Natural killer cell (primary cell): ENCODE results near the gene DPYD. TPM values are rescaled to one million over a fixed set of nuclear protein-coding genes. Genes with fewer than 3 reads are reported as not detected.

Experiments
- ATAC-seq, 3 donors: fragments of 150-1000 bp in 2 of 3; fragments of 200-7000 bp in 1 of 3; cut with Tn5 transposase; 1 replicate in 1 of 3; 2 replicates in 2 of 3; pipeline ENCODE4 v1.10.0; 2021; ENCODE audit warnings: mild to moderate bottlenecking in 2 of 3, moderate library complexity in 2 of 3
- DNase-seq, 2 donors: peaks; one replicate each; pipeline versions ENCODE4 v3.0.0 to v3.0.0-alpha.2; 2013 to 2021; ENCODE audit warnings: mixed read lengths in 1 of 2
- H3K27ac ChIP-seq: one replicate; pipeline ENCODE4 v1.5.1; 2013; ENCODE audit warnings: mild to moderate bottlenecking, low read length
- H3K27me3 ChIP-seq: one replicate; pipeline ENCODE4 v1.6.1; 2013; ENCODE audit warnings: low read length; ENCODE audit not compliant: control insufficient read depth, insufficient read depth
- H3K36me3 ChIP-seq: one replicate; pipeline ENCODE4 v1.6.1; 2013; ENCODE audit warnings: low read length; ENCODE audit not compliant: control insufficient read depth, insufficient read depth
- H3K4me1 ChIP-seq: one replicate; pipeline ENCODE4 v1.6.1; 2013; ENCODE audit warnings: low read length; ENCODE audit not compliant: control insufficient read depth, insufficient read depth
- H3K4me3 ChIP-seq: one replicate; pipeline ENCODE4 v1.5.1; 2013; ENCODE audit warnings: low read length
- H3K9me3 ChIP-seq: one replicate; pipeline ENCODE4 v1.6.1; 2013; ENCODE audit warnings: low read length; ENCODE audit not compliant: control insufficient read depth, insufficient read depth
- H3K27ac Mint-ChIP-seq, 2 donors: one replicate each; pipeline ENCODE4 v1.8.0; 2022; ENCODE audit warnings: mild to moderate bottlenecking in 2 of 2, mixed read lengths in 2 of 2, moderate library complexity in 1 of 2
- H3K27me3 Mint-ChIP-seq, 2 donors: one replicate each; pipeline ENCODE4 v1.8.0; 2022; ENCODE audit warnings: low read depth in 2 of 2, mixed read lengths in 2 of 2
- H3K36me3 Mint-ChIP-seq: one replicate; pipeline ENCODE4 v1.8.0; 2022; ENCODE audit warnings: mixed read lengths
- H3K4me1 Mint-ChIP-seq, 2 donors: one replicate each; pipeline ENCODE4 v1.8.0; 2022; ENCODE audit warnings: mixed read lengths in 2 of 2
- H3K4me3 Mint-ChIP-seq: one replicate; pipeline ENCODE4 v1.8.0; 2022; ENCODE audit warnings: mild to moderate bottlenecking, moderate library complexity, mixed read lengths
- H3K9me3 Mint-ChIP-seq, 2 donors: one replicate each; pipeline ENCODE4 v1.8.0; 2022; ENCODE audit warnings: mixed read lengths in 2 of 2
- WGBS: methylation state at CpG from one replicate; pipeline ENCODE4 v1.1.7; 2013; ENCODE audit warnings: missing lambda C conversion rate; ENCODE audit not compliant: insufficient coverage; 5-methylcytosine and 5-hydroxymethylcytosine counted together
- intact Hi-C: fragments of 100-400 bp; cut with micrococcal nuclease; formaldehyde crosslinking; loops from one replicate; pipeline ENCODE4 v1.14.2; 2022
- total RNA-seq, 4 donors: library from RNA; stranded (reverse); fragments of 120-200 nt in 1 of 4; gene quantifications; one replicate each; pipeline versions ENCODE4 v1.2.3 to v1.2.4, GENCODE V29; 2013 to 2022
- TF ChIP-seq, protein P1 (sequence below): fragments of 200-600 bp; IDR thresholded peaks from one replicate; pipeline ENCODE4 v1.8.0; 2022; ENCODE audit warnings: antibody characterized with exemption

Gene DPYD
- total RNA-seq, 3 donors from 2014 or later (not counting 1 experiment from before 2014, with no cell fraction given): 56.6 to 66.7 (median 56.9) TPM

- 90% methylated on average over 1 of the region's 1 CpG for WGBS
- Histone ChIP-seq H3K4me1 (no peaks in the 10 kb centered on the region), H3K27me3 (no peaks in the 10 kb centered on the region), H3K36me3 (peaks cover under 1% of the 10 kb centered on the region), H3K4me3 (no peak overlapping the region), H3K27ac (no peak overlapping the region), H3K9me3 (no peaks in the 10 kb centered on the region)
- intact Hi-C loops: no loop called here
- TF ChIP-seq, protein P1, sequence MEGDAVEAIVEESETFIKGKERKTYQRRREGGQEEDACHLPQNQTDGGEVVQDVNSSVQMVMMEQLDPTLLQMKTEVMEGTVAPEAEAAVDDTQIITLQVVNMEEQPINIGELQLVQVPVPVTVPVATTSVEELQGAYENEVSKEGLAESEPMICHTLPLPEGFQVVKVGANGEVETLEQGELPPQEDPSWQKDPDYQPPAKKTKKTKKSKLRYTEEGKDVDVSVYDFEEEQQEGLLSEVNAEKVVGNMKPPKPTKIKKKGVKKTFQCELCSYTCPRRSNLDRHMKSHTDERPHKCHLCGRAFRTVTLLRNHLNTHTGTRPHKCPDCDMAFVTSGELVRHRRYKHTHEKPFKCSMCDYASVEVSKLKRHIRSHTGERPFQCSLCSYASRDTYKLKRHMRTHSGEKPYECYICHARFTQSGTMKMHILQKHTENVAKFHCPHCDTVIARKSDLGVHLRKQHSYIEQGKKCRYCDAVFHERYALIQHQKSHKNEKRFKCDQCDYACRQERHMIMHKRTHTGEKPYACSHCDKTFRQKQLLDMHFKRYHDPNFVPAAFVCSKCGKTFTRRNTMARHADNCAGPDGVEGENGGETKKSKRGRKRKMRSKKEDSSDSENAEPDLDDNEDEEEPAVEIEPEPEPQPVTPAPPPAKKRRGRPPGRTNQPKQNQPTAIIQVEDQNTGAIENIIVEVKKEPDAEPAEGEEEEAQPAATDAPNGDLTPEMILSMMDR: no peak
- H3K9me3 Mint-ChIP-seq: peaks cover 2 to 11% of the 10 kb centered on the region in 2 donors
- no peak overlapping the region for H3K27ac Mint-ChIP-seq
- no peak for ATAC-seq
- H3K36me3 Mint-ChIP-seq: no peaks in the 10 kb centered on the region
- DNase-seq: no peak
- no peaks in the 10 kb centered on the region for H3K27me3 Mint-ChIP-seq
- H3K4me3 Mint-ChIP-seq: no peak overlapping the region
- H3K4me1 Mint-ChIP-seq: peaks cover 0 to 4% of the 10 kb centered on the region in 2 donors
Measured at GRCh38 chr1:97108179-97108578, 812.7 kb downstream of the DPYD start.

DNA sequence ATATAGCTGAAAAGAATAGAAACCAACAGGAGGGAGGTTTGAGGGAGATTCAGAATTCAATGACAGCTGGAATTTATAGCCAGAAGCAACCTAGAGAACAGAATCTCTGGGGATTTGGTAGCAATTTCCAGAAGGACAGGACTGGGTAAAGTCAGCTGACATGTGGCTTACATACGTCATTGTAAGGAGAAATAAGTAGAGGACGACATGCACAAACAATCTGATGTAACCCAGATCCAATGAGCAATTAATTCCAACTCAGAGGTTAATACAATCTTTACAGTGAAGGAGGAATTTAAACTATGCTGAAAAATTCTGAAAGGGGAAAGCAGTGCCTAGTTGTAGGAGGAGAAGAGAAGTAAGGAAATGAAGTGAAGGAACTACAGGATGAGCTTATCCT is 815.3 kb downstream of the DPYD start:
- Histone ChIP-seq H3K4me1 (no peaks in the 10 kb centered on the region), H3K4me3 (no peak overlapping the region), H3K27ac (no peak overlapping the region), H3K9me3 (no peaks in the 10 kb centered on the region), H3K36me3 (no peaks in the 10 kb centered on the region), H3K27me3 (no peaks in the 10 kb centered on the region)
- Mint-ChIP-seq H3K27me3 (no peaks in the 10 kb centered on the region), H3K4me3 (no peak overlapping the region), H3K9me3 (peaks cover 2 to 11% of the 10 kb centered on the region in 2 donors), H3K4me1 (peaks cover 0 to 4% of the 10 kb centered on the region in 2 donors), H3K36me3 (no peaks in the 10 kb centered on the region), H3K27ac (no peak overlapping the region)
- WGBS: 100% methylated on average over 2 of the region's 2 CpGs
- intact Hi-C loops: no loop called here
- no peak for ATAC-seq
- TF ChIP-seq, protein P1: no peak
- no peak for DNase-seq

- Histone ChIP-seq H3K27me3 (no peaks in the 10 kb centered on the region), H3K36me3 (peaks cover 7% of the 10 kb centered on the region), H3K4me1 (no peaks in the 10 kb centered on the region), H3K4me3 (no peak overlapping the region), H3K9me3 (no peaks in the 10 kb centered on the region), H3K27ac (no peak overlapping the region)
- TF ChIP-seq, protein P1: no peak
- Mint-ChIP-seq H3K4me1 (peaks cover 0 to 4% of the 10 kb centered on the region in 2 donors), H3K4me3 (no peak overlapping the region), H3K36me3 (peaks cover 10% of the 10 kb centered on the region), H3K27ac (no peak overlapping the region), H3K9me3 (peaks cover 2 to 11% of the 10 kb centered on the region in 2 donors), H3K27me3 (no peaks in the 10 kb centered on the region)
- DNase-seq (no peak), ATAC-seq (no peak)
- 96% methylated on average over 2 of the region's 2 CpGs for WGBS
- intact Hi-C loops: no loop called here
Measured at GRCh38 chr1:97101509-97101908, 819.3 kb downstream of the DPYD start.

GRCh38 chr1:97097404-97097925 is 823.4 kb downstream of the DPYD start:
- intact Hi-C loops: no loop called here
- ATAC-seq: no peak
- no CpG with 5 or more reads among the region's 1 CpG for WGBS
- H3K36me3 Mint-ChIP-seq: peaks cover 10% of the 10 kb centered on the region
- no peak overlapping the region for H3K4me3 Mint-ChIP-seq
- H3K9me3 ChIP-seq: no peaks in the 10 kb centered on the region
- H3K27me3 Mint-ChIP-seq: no peaks in the 10 kb centered on the region
- H3K27ac Mint-ChIP-seq: no peak overlapping the region
- H3K36me3 ChIP-seq: peaks cover 7% of the 10 kb centered on the region
- no peak overlapping the region for H3K4me3 ChIP-seq
- H3K27ac ChIP-seq: no peak overlapping the region
- H3K4me1 ChIP-seq: no peaks in the 10 kb centered on the region
- H3K9me3 Mint-ChIP-seq: no peaks in the 10 kb centered on the region
- H3K27me3 ChIP-seq: no peaks in the 10 kb centered on the region
- DNase-seq: no peak
- H3K4me1 Mint-ChIP-seq: no peaks in the 10 kb centered on the region
- TF ChIP-seq, protein P1: no peak
